ENCODE results near the gene NTN5. TPM values are rescaled to one million over a fixed set of nuclear protein-coding genes. Genes with fewer than 3 reads are reported as not detected.
A peak's percentile ranks its signal among the peaks of the same experiment; 100 is the strongest.

Gene NTN5
- total and polyA plus RNA-seq, 9 of the 15 experiments (the other 6 are each of a cell fraction or from before 2014, with no cell fraction given): not detected

- Histone ChIP-seq H3K36me3 (ENCODE audit: control insufficient read depth, insufficient read depth, low read length) (peaks cover 38% of the 10 kb centered on the region; the same call in 2 of the 3 replicates), H3K79me2 (ENCODE audit: control insufficient read depth, insufficient read depth, low read length) (peaks cover 44% of the 10 kb centered on the region), H3K4me1 (replicated peaks in 1 of 2; ENCODE audit: control insufficient read depth in 2 of 2, insufficient read depth in 2 of 2, low read length in 2 of 2) (peaks cover 30 to 63% of the 10 kb centered on the region in 2 experiments; a peak in 4 of 5 replicates), H3K4me2 (ENCODE audit: insufficient read depth, low read length) (peak overlapping the region; percentile 91; the same call in 1 of the 2 replicates), H4K20me1 (replicated peaks; ENCODE audit: control insufficient read depth, insufficient read depth, low read length) (peaks cover 37% of the 10 kb centered on the region), H3K27ac (ENCODE audit: extremely low read depth, low read depth, low read length) (no peak overlapping the region; the same call in 2 of the 3 replicates), H2AFZ (ENCODE audit: low read depth, low read length) (no peak overlapping the region), H3K9me1 (ENCODE audit: control insufficient read depth, insufficient read depth, low read length) (peaks cover 11% of the 10 kb centered on the region), H3K4me3 (no peak overlapping the region; the same call in 1 of the 2 replicates), H3K9ac (ENCODE audit: insufficient read depth in 1 of 2, low read depth in 2 of 2, low read length in 2 of 2) (peak overlapping the region in 1 of 2 experiments; percentile 94; a peak in 2 of 4 replicates), H3K27me3 (ENCODE audit: control insufficient read depth in 2 of 2, insufficient read depth in 2 of 2, low read length in 2 of 2) (no peaks in the 10 kb centered on the region), H3K9me3 (replicated peaks; ENCODE audit: control insufficient read depth, insufficient read depth, low read depth, low read length) (no peaks in the 10 kb centered on the region)
- FAIRE-seq (no peak), ATAC-seq (no peak), DNase-seq (ENCODE audit: extremely low read depth in 1 of 4, low spot score in 3 of 4) (peak in 1 of 4 experiments; percentile 7)
- intact Hi-C loops (cut with micrococcal nuclease): no loop called here
- WGBS (ENCODE audit: insufficient coverage, low coverage, missing lambda C conversion rate): 68% methylated on average over 16 of the region's 19 CpGs
- no TSS peak for BruUV-seq (replicated peaks)
- ChIA-PET CTCF (ENCODE audit: low intra/inter-chr PET ratio) (no interaction called here), POLR2A (interaction anchor here (0.8 to 4.7 kb wide), 14 partner anchors 8 to 169 kb away, joined by 3 to 85 read pairs (median 3); partner anchors contain the start of gene SPACA4)
- in situ Hi-C loops (cut with MboI): no loop called here
- TF ChIP-seq DEAF1 (CRISPR knock-in tag; IDR thresholded peaks at IDR 0.05) (no peak), POLR2AphosphoS5 (IDR thresholded peaks at IDR 0.05; ENCODE audit: control insufficient read depth, insufficient read depth, low read depth, low read length) (0 out of 2 replicates have a peak, but pooled peaks have one; percentile 8), ETV5 (CRISPR knock-in tag; IDR thresholded peaks at IDR 0.05; ENCODE audit: low read depth) (no peak), SMARCA4 (IDR thresholded peaks at IDR 0.05) (no peak), SIRT6 (IDR thresholded peaks at IDR 0.05; ENCODE audit: low read depth, low read length) (no peak), ZSCAN29 (IDR thresholded peaks at IDR 0.05) (no peak), KLF13 (tag; IDR thresholded peaks at IDR 0.05; ENCODE audit: borderline replicate concordance, low read depth) (no peak), SUPT5H (IDR thresholded peaks at IDR 0.05) (peak; percentile 5; the same call in 1 of the 2 replicates), ZNF316 (IDR thresholded peaks at IDR 0.05) (peak; percentile 91), ZBTB43 (CRISPR knock-in tag; IDR thresholded peaks at IDR 0.05) (no peak), ZNF431 (CRISPR knock-in tag; IDR thresholded peaks at IDR 0.05) (no peak), TFE3 (CRISPR knock-in tag; IDR thresholded peaks at IDR 0.05) (no peak), NCOR1 (IDR thresholded peaks at IDR 0.05) (no peak), EWSR1 (IDR thresholded peaks at IDR 0.05; ENCODE audit: borderline replicate concordance, low read depth, partially characterized antibody) (no peak), RBM39 (optimal IDR thresholded peaks at IDR 0.05; ENCODE audit: low read depth, low read length) (no peak), ELF1 (tag; IDR thresholded peaks at IDR 0.05) (no peak)
Observed at GRCh38 chr19:48615231-48616040, 57.4 kb downstream of the NTN5 start.
